Calu3 (cell line): ENCODE results near the gene PHYKPL. TPM values are rescaled to one million over a fixed set of nuclear protein-coding genes. Genes with fewer than 3 reads are reported as not detected.

ENCODE experiments used
- BruUV-seq: library from RNA; stranded (reverse); fragments of 400-500 nt; replicated peaks from 2 replicates; lab custom pipeline; 2021; lab: Mats Ljungman, UMichigan
- CTCF ChIA-PET: fragments of 300-600 bp; sonication (Branson Sonifier 250); formaldehyde crosslinking; loops from one replicate; lab custom pipeline; 2022; ENCODE audit warnings: antibody characterized with exemption; lab: Charles Lee
- DNase-seq: peaks from one replicate; pipeline ENCODE4 v3.0.0; 2022
- H3K27ac Mint-ChIP-seq: one replicate; pipeline ENCODE4 v1.8.0; 2022; ENCODE audit warnings: mixed read lengths; ENCODE audit not compliant: unreplicated experiment
- H3K27me3 Mint-ChIP-seq: one replicate; pipeline ENCODE4 v1.8.0; 2022; ENCODE audit warnings: mixed read lengths; ENCODE audit not compliant: unreplicated experiment
- H3K36me3 Mint-ChIP-seq: one replicate; pipeline ENCODE4 v1.8.0; 2022; ENCODE audit warnings: mild to moderate bottlenecking, moderate library complexity, mixed read lengths; ENCODE audit not compliant: insufficient read depth, unreplicated experiment
- H3K4me1 Mint-ChIP-seq: one replicate; pipeline ENCODE4 v1.8.0; 2022; ENCODE audit warnings: mild to moderate bottlenecking, low read depth, mixed read lengths; ENCODE audit not compliant: unreplicated experiment
- H3K4me3 Mint-ChIP-seq: one replicate; pipeline ENCODE4 v1.8.0; 2022; ENCODE audit warnings: mild to moderate bottlenecking, low read depth, moderate library complexity, mixed read lengths; ENCODE audit not compliant: unreplicated experiment
- H3K9me3 Mint-ChIP-seq: one replicate; pipeline ENCODE4 v1.8.0; 2022; ENCODE audit warnings: low read depth, mixed read lengths; ENCODE audit not compliant: unreplicated experiment
- CTCF ChIP-seq: fragments of 200-600 bp; IDR thresholded peaks from one replicate; pipeline ENCODE4 v1.8.0; 2022; ENCODE audit warnings: antibody characterized with exemption; ENCODE audit not compliant: unreplicated experiment
- intact Hi-C: fragments of 100-400 bp; cut with micrococcal nuclease; formaldehyde crosslinking; loops from one replicate; pipeline ENCODE4 v1.10.0; 2022; ENCODE audit not compliant: unreplicated experiment
- total RNA-seq: library from RNA; stranded (reverse); gene quantifications from 2 replicates; pipeline ENCODE4 v1.2.3, GENCODE V29; 2022

Gene PHYKPL
- total RNA-seq, 1 experiment from 2014 or later = 96.7 TPM

DNA sequence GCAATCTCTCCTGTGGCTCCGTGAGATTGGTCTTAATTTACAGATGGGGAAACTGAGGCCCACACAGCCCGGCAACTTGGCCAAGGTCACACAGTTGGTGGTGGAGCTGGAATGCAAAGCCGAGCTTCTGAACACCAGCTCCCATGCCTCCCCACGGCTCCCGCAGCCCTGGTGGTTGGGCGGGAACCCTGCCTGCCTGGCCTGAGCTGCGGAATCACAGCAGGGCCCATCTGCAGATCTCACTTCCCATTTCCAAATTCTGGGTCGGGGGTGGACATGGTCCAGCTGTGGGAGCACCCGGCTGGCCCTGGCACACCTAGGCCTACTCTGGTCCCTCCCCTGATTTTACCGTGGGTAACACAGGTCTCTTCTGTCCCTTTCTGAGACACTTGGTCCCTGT lies 35.3 kb upstream of the PHYKPL start:
- no TSS peak for BruUV-seq
- CTCF ChIA-PET = interaction anchor here (1.2 kb wide), 1 partner anchor 9 kb away, joined by 5 read pairs; no protein-coding TSS in a partner anchor
- Mint-ChIP-seq H3K4me3 (no peak overlapping the region), H3K9me3 (no peaks in the 10 kb centered on the region), H3K27ac (no peak overlapping the region), H3K36me3 (no peaks in the 10 kb centered on the region), H3K4me1 (no peaks in the 10 kb centered on the region), H3K27me3 (peaks cover 50% of the 10 kb centered on the region)
- TF ChIP-seq CTCF = no peak
- intact Hi-C loops = no loop called here
- DNase-seq = no peak

- intact Hi-C loops = no loop called here
- Mint-ChIP-seq H3K27me3 (peaks cover 44% of the 10 kb centered on the region), H3K27ac (no peak overlapping the region), H3K4me3 (no peak overlapping the region), H3K9me3 (no peaks in the 10 kb centered on the region), H3K4me1 (no peaks in the 10 kb centered on the region), H3K36me3 (no peaks in the 10 kb centered on the region)
- TF ChIP-seq CTCF = no peak
- CTCF ChIA-PET = no interaction called here
- BruUV-seq = no TSS peak
- DNase-seq = no peak
Observed at GRCh38 chr5:178267245-178267644, 34.6 kb upstream of the PHYKPL start.

DNA sequence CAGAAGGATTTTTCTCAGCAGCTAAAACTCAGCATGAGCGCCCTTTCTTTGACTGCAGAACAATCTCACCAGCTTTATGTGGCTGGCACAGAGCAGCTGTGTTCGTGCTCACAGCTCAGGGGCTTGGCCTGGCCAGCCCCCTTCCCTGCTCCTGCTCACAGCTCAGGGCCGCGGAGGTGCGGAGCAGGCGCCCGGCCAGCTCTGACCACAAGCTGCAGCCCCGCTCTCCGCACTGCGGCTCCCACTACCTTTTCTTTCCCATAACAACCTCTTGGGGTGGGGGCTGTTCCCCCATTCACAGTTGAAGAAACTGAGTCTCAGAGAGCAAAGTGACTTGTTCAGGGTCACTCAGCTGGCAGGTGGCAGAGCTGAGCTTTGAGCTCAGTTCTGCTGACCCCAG lies 34.0 kb upstream of the PHYKPL start:
- no peaks in the 10 kb centered on the region for H3K4me1 Mint-ChIP-seq
- no peak overlapping the region for H3K4me3 Mint-ChIP-seq
- intact Hi-C loops = no loop called here
- no peak for TF ChIP-seq CTCF
- no TSS peak for BruUV-seq
- H3K27me3 Mint-ChIP-seq = peaks cover 37% of the 10 kb centered on the region
- no peak for DNase-seq
- CTCF ChIA-PET = no interaction called here
- no peaks in the 10 kb centered on the region for H3K36me3 Mint-ChIP-seq
- H3K9me3 Mint-ChIP-seq = no peaks in the 10 kb centered on the region
- no peak overlapping the region for H3K27ac Mint-ChIP-seq

- BruUV-seq = no TSS peak
- CTCF ChIA-PET = no interaction called here
- no peak for TF ChIP-seq CTCF
- Mint-ChIP-seq H3K4me1 (no peaks in the 10 kb centered on the region), H3K9me3 (no peaks in the 10 kb centered on the region), H3K27ac (no peak overlapping the region), H3K27me3 (peaks cover 33% of the 10 kb centered on the region), H3K4me3 (no peak overlapping the region), H3K36me3 (no peaks in the 10 kb centered on the region)
- DNase-seq = no peak
- intact Hi-C loops = no loop called here
Observed at GRCh38 chr5:178265746-178266145, 33.1 kb upstream of the PHYKPL start.
